SK-N-SH treated with all-trans-retinoic acid at 6 μM for 48 hours (cell line): ENCODE data around the gene PTPRD.

Experiments
- ATAC-seq: fragments of 200-7000 bp; cut with Tn5 transposase; 3 replicates; pipeline ENCODE4 v1.9.1; 2020; ENCODE audit warnings: mild to moderate bottlenecking, moderate library complexity
- ARNTL ChIP-seq: fragments of 450-650 bp; formaldehyde crosslinking; IDR thresholded peaks from 2 replicates; pipeline ENCODE4 v1.5.0; 2020; ENCODE audit warnings: low read depth, mild to moderate bottlenecking, moderate library complexity, borderline replicate concordance
- BACH2 ChIP-seq: fragments of 250-450 bp; sonication (Bioruptor Pico); IDR thresholded peaks from 2 replicates; pipeline ENCODE4 v1.9.0; 2021; ENCODE audit warnings: mild to moderate bottlenecking, borderline replicate concordance
- CREB5 ChIP-seq: fragments of 250-450 bp; sonication (Bioruptor Pico); IDR thresholded peaks from 2 replicates; pipeline ENCODE4 v1.5.1; 2020; ENCODE audit warnings: low read depth, mild to moderate bottlenecking, moderate library complexity
- CSDC2 ChIP-seq: fragments of 250-450 bp; sonication (Bioruptor Pico); IDR thresholded peaks from 2 replicates; pipeline ENCODE4 v1.5.0; 2020; ENCODE audit warnings: mild to moderate bottlenecking, moderate library complexity
- CSRNP3 ChIP-seq: fragments of 250-450 bp; sonication (Bioruptor Pico); IDR thresholded peaks from 2 replicates; pipeline ENCODE4 v1.5.1; 2021; ENCODE audit warnings: mild to moderate bottlenecking, moderate library complexity
- ESRRG ChIP-seq: fragments of 250-450 bp; sonication (Bioruptor Pico); IDR thresholded peaks from 2 replicates; pipeline ENCODE4 v1.6.1; 2021; ENCODE audit warnings: mild to moderate bottlenecking
- GLIS3 ChIP-seq: fragments of 250-450 bp; sonication (Bioruptor Pico); IDR thresholded peaks from 2 replicates; pipeline ENCODE4 v1.5.0; 2020; ENCODE audit warnings: mild to moderate bottlenecking, moderate library complexity
- ISL1 ChIP-seq: fragments of 250-450 bp; sonication (Bioruptor Pico); IDR thresholded peaks from 2 replicates; pipeline ENCODE4 v2.1.2; 2022; ENCODE audit warnings: mild to moderate bottlenecking, moderate library complexity
- OSR1 ChIP-seq: fragments of 250-450 bp; sonication (Bioruptor Pico); IDR thresholded peaks from 2 replicates; pipeline ENCODE4 v1.8.0; 2022; ENCODE audit warnings: moderate library complexity, mild to moderate bottlenecking, inconsistent platforms
- PATZ1 ChIP-seq: fragments of 250-450 bp; sonication (Bioruptor Pico); IDR thresholded peaks from 2 replicates; pipeline ENCODE4 v1.8.0; 2020; ENCODE audit warnings: mild to moderate bottlenecking, moderate library complexity, borderline replicate concordance
- POU6F1 ChIP-seq: fragments of 250-450 bp; sonication (Bioruptor Pico); IDR thresholded peaks from 2 replicates; pipeline ENCODE4 v1.8.0; 2021; ENCODE audit warnings: low read depth, mild to moderate bottlenecking, moderate library complexity, borderline replicate concordance
- PPARA ChIP-seq: fragments of 250-450 bp; sonication (Bioruptor Pico); IDR thresholded peaks from 2 replicates; pipeline ENCODE4 v1.5.0; 2020; ENCODE audit warnings: mild to moderate bottlenecking, borderline replicate concordance
- RARB ChIP-seq: fragments of 250-450 bp; sonication (Bioruptor Pico); IDR thresholded peaks from 2 replicates; pipeline ENCODE4 v1.8.0; 2021; ENCODE audit warnings: mild to moderate bottlenecking, moderate library complexity
- SNAI2 ChIP-seq: fragments of 250-450 bp; sonication (Bioruptor Pico); IDR thresholded peaks from 2 replicates; pipeline ENCODE4 v1.5.0; 2020; ENCODE audit warnings: mild to moderate bottlenecking, moderate library complexity
- TCF4 ChIP-seq: fragments of 250-450 bp; sonication (Bioruptor Pico); IDR thresholded peaks from 2 replicates; pipeline ENCODE4 v1.8.0; 2021; ENCODE audit warnings: mild to moderate bottlenecking, moderate library complexity, borderline replicate concordance
- TSHZ2 ChIP-seq: fragments of 250-450 bp; sonication (Bioruptor Pico); IDR thresholded peaks from 2 replicates; pipeline ENCODE4 v1.5.0; 2020; ENCODE audit warnings: mild to moderate bottlenecking, moderate library complexity
- ZFP3 ChIP-seq: fragments of 250-450 bp; sonication (Bioruptor Pico); IDR thresholded peaks from 2 replicates; pipeline ENCODE4 v1.5.0; 2020; ENCODE audit warnings: mild to moderate bottlenecking, moderate library complexity
- ZFP30 ChIP-seq: fragments of 450-650 bp; formaldehyde crosslinking; IDR thresholded peaks from 2 replicates; pipeline ENCODE4 v1.5.0; 2022; ENCODE audit warnings: mild to moderate bottlenecking, moderate library complexity
- ZNF565 ChIP-seq: fragments of 450-650 bp; formaldehyde crosslinking; conservative IDR thresholded peaks from 2 replicates; pipeline ENCODE4 v1.5.0; 2020; ENCODE audit warnings: low read depth, mild to moderate bottlenecking, moderate library complexity
- ZNF70 ChIP-seq: fragments of 450-650 bp; formaldehyde crosslinking; IDR thresholded peaks from 2 replicates; pipeline ENCODE4 v1.5.0; 2020; ENCODE audit warnings: mild to moderate bottlenecking, moderate library complexity
- ZNF8 ChIP-seq: fragments of 450-650 bp; formaldehyde crosslinking; IDR thresholded peaks from 2 replicates; pipeline ENCODE4 v1.5.0; 2020; ENCODE audit warnings: mild to moderate bottlenecking, moderate library complexity

PTPRD gene

GRCh38 chr9:8348756-8349155 is 2264.0 kb downstream of the PTPRD start:
- no peak for ATAC-seq
- no peak for TF ChIP-seq ZNF565 (CRISPR knock-in tag)
- TF ChIP-seq ARNTL (CRISPR knock-in tag), result no peak
- no peak for TF ChIP-seq ESRRG (CRISPR knock-in tag)
- TF ChIP-seq ZFP3 (CRISPR knock-in tag), result no peak
- no peak for TF ChIP-seq CREB5 (CRISPR knock-in tag)
- TF ChIP-seq ZNF8, result no peak
- no peak for TF ChIP-seq ZNF70 (CRISPR knock-in tag)
- no peak for TF ChIP-seq CSDC2 (CRISPR knock-in tag)
- no peak for TF ChIP-seq ISL1 (CRISPR knock-in tag)
- no peak for TF ChIP-seq BACH2 (CRISPR knock-in tag)
- TF ChIP-seq TCF4, result no peak
- no peak for TF ChIP-seq ZFP30 (CRISPR knock-in tag)
- TF ChIP-seq RARB (CRISPR knock-in tag), result no peak
- TF ChIP-seq PATZ1 (CRISPR knock-in tag), result no peak
- TF ChIP-seq SNAI2 (CRISPR knock-in tag), result no peak
- no peak for TF ChIP-seq TSHZ2 (CRISPR knock-in tag)
- no peak for TF ChIP-seq CSRNP3 (CRISPR knock-in tag)

- TF ChIP-seq GLIS3 (CRISPR knock-in tag), result no peak
- TF ChIP-seq OSR1 (CRISPR knock-in tag), result no peak
- TF ChIP-seq ARNTL (CRISPR knock-in tag), result no peak
- TF ChIP-seq CSDC2 (CRISPR knock-in tag), result no peak
- TF ChIP-seq ESRRG (CRISPR knock-in tag), result no peak
- TF ChIP-seq ZNF8, result no peak
- no peak for TF ChIP-seq TSHZ2 (CRISPR knock-in tag)
- no peak for TF ChIP-seq POU6F1 (CRISPR knock-in tag)
- TF ChIP-seq PPARA, result no peak
- TF ChIP-seq PATZ1 (CRISPR knock-in tag), result no peak
- TF ChIP-seq ZNF70 (CRISPR knock-in tag), result no peak
- TF ChIP-seq SNAI2 (CRISPR knock-in tag), result no peak
- TF ChIP-seq ISL1 (CRISPR knock-in tag), result no peak
- TF ChIP-seq RARB (CRISPR knock-in tag), result no peak
- TF ChIP-seq, all 23 proteins: peak for 0
- no peak for ATAC-seq
These were observed 2266.5 kb downstream of the PTPRD start for GRCh38 chr9:8346296-8346695.
